GM12878 (cell line): ENCODE results near the gene VCP.

Experiments
- BRCA1 ChIP-seq: IDR thresholded peaks from 2 replicates; pipeline ENCODE4 v1.6.1; 2011; ENCODE audit warnings: low read depth, low read length, improper control_type of control experiment
- CTCF ChIP-seq, 3 experiments: IDR thresholded peaks in 2 of 3; conservative IDR thresholded peaks in 1 of 3; 2 replicates each; pipeline ENCODE4 v1.5.1; 2011; ENCODE audit warnings: low read depth in 3 of 3, low read length in 3 of 3, mild to moderate bottlenecking in 3 of 3, control low read depth in 2 of 3, moderate library complexity in 2 of 3, inconsistent platforms in 1 of 3, mixed read lengths in 1 of 3; ENCODE audit not compliant: control insufficient read depth in 2 of 3, insufficient read depth in 1 of 3; ENCODE audit errors: extremely low read depth in 1 of 3
- ZNF274 ChIP-seq: IDR thresholded peaks from one replicate; pipeline ENCODE4 v1.8.0; 2011; ENCODE audit not compliant: insufficient read length, insufficient read depth

DNA sequence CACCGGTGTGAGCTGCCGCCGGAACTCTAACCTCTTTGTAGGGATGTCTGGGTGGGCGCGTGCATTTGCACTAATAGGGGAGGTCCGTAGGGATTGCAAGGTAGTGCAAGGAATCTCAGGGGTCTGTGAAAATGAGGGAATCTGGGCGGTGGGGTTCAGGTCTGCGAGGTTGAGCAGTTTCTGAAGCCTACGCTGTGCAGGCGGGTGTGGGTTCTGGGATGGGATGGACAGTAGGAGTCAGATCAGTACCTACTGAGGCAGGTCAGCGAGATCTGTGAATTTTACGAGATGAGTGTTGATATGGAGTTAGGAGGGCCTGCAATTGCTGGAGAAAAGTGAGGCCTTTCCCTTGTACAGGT, 44.1 kb upstream of the VCP start:
- TF ChIP-seq ZNF274 (no peak), BRCA1 (no peak), CTCF (IDR thresholded peaks at IDR 0.05 in 2 of 3, conservative IDR thresholded peaks at IDR 0.05 in 1 of 3; ENCODE audit: control insufficient read depth in 2 of 3, extremely low read depth in 1 of 3, insufficient read depth in 1 of 3, low read depth in 3 of 3, low read length in 3 of 3) (no peak)
